Umbilical cord (tissue), 2 donors: Measurements from ENCODE around the gene NMNAT3. TPM values are rescaled to one million over a fixed set of nuclear protein-coding genes. Genes with fewer than 3 reads are reported as not detected.
"Not testable (repeated sequence)": the region's sequence is repeated elsewhere in the genome, so short reads cannot be mapped to it uniquely, and the experiment has no call there.

Source experiments
- DNase-seq: peaks from one replicate; pipeline ENCODE4 v3.0.0-alpha.2; 2015; ENCODE audit warnings: low spot score
- total RNA-seq: library from RNA; depleted of rRNA; stranded (reverse); fragments of >200 nt; gene quantifications from one replicate; pipeline ENCODE4 v1.2.3, GENCODE V29; 2014; ENCODE audit warnings: low replicate concordance; ENCODE audit not compliant: insufficient read depth

Gene NMNAT3
- total RNA-seq, 1 donor from 2014 or later, result 15.6 TPM

- DNase-seq, result not testable (repeated sequence)
Measured at GRCh38 chr3:139583651-139584050, 94.1 kb downstream of the NMNAT3 start.

- DNase-seq, result no peak
Measured at GRCh38 chr3:139578783-139579182, 99.0 kb downstream of the NMNAT3 start.

- no peak for DNase-seq
Measured at GRCh38 chr3:139577909-139578308, 99.9 kb downstream of the NMNAT3 start.

- DNase-seq, result no peak
Measured at GRCh38 chr3:139577346-139577745, 100.4 kb downstream of the NMNAT3 start.

GRCh38 chr3:139574026-139574947 lies 103.5 kb downstream of the NMNAT3 start:
- peak; percentile 35 for DNase-seq

- DNase-seq, result no peak
Measured at GRCh38 chr3:139572847-139573672, 104.7 kb downstream of the NMNAT3 start.

DNA sequence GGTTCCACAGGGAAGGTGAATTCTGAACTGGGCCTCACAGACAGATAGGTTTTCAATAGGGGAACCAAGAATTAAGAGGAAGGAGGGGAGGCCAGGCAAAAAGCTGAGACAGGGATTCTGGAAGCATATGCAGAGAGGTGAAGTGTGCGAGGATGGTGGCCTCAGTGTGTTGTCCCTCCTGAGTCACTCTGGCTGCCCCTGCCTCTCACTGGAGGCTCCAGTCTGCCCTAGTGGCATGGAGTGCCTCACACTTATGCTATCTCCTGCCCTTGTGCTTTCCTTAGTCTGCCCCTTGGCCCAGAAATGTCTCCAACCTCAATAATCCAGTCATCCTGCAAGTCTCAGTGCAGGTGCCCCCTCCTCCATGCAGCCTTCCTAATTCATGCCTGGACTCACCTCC lies 106.1 kb downstream of the NMNAT3 start:
- DNase-seq, result no peak

DNA sequence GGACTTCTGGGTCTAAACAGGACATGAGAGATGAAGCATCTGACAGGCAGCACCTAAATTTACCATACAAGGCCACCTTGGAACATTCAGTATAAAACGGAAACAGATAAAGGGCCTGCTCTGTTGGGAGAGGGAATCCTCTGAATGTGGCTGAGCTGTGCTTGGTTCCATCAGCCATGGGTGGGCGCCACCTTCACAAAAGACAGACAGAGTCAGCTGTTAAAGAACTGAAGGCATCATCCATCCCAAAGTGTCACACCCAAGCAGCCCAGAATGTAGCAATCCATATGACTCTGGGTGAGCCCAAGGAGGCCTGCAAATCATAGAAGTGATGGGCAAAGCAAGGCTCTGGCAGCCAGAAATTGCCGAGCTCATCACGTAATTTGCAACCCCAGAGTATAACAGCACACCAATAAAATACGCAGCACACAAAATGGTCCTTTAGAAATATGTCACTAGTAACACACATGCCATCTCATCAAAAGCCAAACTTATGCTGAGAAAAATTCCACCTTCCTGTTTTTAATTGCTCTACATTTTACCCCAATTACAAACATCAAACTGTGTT lies 113.4 kb downstream of the NMNAT3 start:
- DNase-seq, result peak; percentile 28

DNA sequence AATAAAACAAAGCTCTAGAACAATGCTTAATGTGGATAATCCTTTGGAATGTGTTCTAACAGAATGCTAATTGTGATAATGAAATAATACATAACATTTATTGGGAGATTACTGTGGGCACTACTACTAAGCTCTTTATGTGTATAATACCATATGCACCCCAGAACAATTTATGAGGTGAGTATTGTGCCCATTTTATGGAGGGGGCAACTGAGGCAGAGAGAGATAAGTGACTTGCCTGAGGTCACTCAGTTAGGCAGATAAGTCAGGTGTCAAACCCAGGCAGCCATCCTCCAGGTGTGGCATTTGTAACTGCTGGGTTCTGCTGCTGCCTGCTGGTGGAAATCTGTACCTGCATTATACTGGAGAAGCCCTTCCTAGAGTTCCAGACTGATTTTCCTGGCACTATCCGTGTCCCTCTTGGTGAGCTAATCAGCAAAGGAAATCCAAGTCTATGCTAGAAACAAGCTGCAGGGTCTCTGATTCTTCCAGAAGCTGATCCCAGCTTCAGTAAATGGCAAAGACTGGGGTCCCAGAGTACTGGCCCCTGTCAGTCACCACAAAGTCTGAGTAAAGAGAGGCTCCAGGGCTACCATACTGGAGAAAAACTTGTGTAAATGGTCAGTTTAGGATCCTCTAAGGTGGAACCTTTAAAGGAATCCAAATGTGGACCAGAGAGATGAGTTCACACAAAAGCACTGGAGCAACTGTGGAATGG lies 115.7 kb downstream of the NMNAT3 start:
- DNase-seq, result peak; percentile 38

GRCh38 chr3:139561255-139561817 lies 116.4 kb downstream of the NMNAT3 start:
- no peak for DNase-seq

DNA sequence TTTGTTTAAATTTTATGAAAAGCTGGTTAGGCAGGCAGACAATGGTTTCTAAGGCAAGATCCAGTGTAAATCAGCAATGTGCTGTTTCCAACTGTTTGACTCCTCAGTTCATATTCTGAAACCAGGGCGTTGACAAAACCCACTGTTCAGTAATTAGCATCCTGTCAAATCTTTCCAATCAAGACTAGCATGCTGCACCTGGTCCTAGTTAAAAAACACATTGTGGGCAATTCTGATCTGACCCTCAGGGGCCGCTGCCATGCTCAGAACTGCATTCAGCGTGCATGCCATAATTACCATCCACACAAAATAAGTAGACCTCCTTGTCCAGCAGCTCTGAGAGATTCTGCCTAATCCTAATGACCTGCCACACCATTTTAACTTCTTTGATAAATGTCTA lies 117.4 kb downstream of the NMNAT3 start:
- DNase-seq, result no peak

GRCh38 chr3:139559541-139559940 lies 118.2 kb downstream of the NMNAT3 start:
- peak; percentile 18 for DNase-seq

GRCh38 chr3:139558351-139559266 lies 119.2 kb downstream of the NMNAT3 start:
- DNase-seq, result no peak

DNA sequence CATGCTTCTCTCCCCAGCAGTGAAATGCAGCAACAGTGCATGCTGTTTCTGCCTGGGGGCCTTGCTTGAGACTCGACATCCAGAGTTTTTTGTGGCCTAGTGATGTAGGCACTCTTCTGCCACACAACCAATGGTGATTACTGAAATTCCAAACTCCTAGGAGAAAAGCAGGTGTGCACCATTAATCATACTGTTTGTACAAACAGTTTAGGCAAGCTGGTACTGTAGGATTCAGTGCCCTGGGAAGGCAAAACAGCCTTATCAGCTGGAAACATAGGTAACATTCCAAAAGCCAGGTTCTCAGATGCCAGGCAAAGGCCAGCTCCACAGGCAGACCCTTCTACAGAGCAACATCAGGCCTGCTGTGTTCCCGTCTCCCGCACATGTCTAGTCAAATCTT lies 120.7 kb downstream of the NMNAT3 start:
- no peak for DNase-seq

GRCh38 chr3:139555249-139555648 lies 122.5 kb downstream of the NMNAT3 start:
- DNase-seq, result peak; percentile 51

GRCh38 chr3:139554628-139555027 lies 123.1 kb downstream of the NMNAT3 start:
- DNase-seq, result no peak

- no peak for DNase-seq
Measured at GRCh38 chr3:139552632-139553365, 125.0 kb downstream of the NMNAT3 start.

DNA sequence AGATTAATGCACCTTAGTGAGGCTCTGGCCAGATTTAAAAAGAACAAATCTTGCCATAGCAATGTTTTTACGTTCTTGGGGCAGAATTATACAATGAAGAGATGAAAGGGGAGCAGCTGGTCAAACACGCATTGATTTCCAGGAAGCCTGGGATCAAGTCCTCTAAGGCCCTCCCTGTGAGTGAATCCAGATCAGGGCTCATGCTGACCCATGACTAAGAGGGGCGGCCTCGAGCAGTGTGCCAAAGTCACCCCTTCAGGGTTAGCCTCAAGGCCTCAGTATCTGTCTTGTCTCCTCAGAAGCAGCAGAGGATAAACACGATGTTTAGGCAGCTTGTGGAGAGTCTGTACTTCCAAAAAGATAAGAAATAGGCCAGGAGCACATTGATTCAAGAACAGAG lies 129.0 kb downstream of the NMNAT3 start:
- DNase-seq, result peak; percentile 98

DNA sequence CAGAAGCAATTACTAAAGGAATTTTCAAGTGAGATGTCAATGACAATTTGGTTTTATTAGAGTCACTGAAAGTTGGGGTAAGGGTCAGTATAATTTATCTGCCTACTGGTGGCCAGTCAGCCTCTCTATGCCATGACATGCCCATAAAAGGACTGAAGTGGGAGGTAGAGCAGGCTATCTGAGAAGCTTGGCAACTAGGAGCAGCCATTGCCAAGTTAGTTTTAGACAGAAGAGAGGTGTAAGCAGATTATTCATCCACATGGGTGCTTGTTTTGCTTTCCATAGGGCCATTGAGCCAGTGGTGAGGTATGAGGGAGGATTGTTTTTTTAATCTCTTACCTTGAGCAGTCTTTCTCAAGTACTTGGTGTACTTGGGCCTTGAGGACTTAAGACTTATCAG lies 130.1 kb downstream of the NMNAT3 start:
- DNase-seq, result no peak
